ENCODE data around the gene NBPF8.
"Not testable (repeated sequence)": the region's sequence is repeated elsewhere in the genome, so short reads cannot be mapped to it uniquely, and the experiment has no call there.

NBPF8 gene

DNA sequence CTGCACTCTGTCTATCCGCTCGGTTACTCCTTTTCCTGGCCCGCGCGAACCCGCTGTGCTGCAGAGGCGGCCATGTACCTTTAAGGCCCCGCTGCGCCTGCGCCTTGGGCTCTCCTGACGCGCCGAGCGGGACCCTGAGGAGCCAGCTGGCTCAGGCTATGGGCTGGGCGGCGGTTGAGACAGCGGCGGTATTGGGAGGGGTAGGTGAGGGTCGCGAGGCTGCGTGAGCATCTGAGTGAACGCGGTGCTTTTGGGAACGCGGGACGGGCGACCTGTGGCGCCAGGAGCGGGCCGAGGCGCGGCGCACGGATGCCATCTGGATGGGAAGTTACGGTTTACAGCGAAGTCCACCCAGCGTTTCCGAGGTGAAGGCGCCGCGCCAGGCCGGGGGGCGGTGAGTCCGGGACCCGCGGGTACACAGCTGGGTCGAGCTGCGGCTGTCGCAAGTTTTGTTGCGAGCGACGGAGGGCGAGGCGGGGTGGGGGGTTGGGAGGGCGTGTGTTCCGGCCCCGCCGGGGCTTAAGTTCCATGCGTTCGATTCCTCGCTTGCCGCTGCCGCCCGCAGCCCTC lies at the start of gene NBPF8:
TSS of gene NBPF8 (plus strand) at position 125 of the 570 bp plus-strand sequence. CDS start 21,488 bp downstream, outside the sequence.
- H3K4me3 ChIP-seq (ENCODE audit: low read depth, low read length), result peak within 1 kb of the TSS; percentile 63
- DNase-seq (ENCODE audit: low read depth), result peak; percentile 73

DNA sequence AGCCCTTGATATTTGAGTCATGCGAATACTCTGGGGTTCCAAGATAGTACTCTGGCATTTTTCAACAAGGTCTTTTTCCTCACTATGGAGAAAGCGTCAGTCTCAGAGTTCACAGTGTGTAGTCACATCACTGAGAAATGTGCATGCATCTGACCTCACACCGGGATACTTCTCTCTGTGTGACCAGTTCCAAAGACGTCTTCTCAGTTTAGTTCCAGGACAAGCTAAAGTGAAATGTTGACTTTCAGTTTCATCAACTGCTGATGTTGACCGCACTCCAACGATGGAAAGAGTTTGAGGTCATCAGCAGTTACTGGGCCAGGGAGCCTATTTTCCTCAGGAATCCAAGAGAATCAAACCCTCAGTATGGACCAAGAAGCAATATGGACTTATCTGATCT lies 47.1 kb upstream of the NBPF8 start:
- not testable (repeated sequence) for DNase-seq (ENCODE audit: low read depth); H3K4me3 ChIP-seq (ENCODE audit: low read depth, low read length)

DNA sequence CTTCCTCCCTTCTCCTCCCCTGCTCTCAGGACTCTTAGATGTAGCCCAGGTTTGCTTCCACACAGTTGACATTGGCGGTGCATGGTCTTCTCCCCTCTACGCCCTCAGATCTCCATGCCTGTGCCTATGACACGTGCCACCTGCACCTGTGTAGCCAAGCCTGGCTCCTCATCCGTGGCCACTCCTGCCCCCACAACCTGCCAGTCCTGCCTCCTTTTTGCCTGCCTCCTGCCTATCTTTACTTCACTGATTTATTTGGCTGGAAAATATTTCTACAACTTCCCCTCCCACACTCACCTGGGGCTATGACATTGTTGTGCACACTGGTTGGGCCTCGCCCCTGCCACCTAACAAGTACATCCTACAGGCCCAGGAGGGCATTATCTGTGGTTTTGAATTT lies 28.2 kb upstream of the NBPF8 start:
- not testable (repeated sequence) for H3K4me3 ChIP-seq (ENCODE audit: low read depth, low read length); DNase-seq (ENCODE audit: low read depth)

DNA sequence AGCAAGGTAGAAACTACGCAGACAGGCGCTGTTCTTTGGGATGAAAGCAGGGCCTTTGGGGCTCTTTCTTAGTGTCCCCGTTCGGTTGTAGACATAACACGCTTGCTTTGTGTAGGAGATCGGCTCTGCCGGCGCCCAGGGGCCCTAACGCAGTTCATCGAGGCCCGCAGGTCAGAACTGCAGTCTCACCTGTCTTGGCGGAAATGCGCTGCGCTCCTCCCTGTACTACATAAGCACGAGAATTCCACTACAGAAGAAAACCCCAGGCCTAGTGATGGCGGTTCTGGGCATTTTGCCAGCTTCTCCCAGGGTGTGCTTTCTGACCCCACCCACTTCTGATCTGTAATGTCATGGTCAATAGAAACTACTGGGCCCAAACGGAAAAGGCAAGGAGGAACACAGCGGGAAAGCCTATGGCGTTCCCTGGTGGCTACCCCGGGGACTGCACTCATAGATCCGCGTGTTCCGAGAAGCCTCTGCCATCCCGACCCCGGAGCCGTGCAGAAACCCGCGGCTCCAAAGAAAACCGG lies 26.2 kb upstream of the NBPF8 start:
- DNase-seq (ENCODE audit: low read depth), result peak; percentile 4
- TF ChIP-seq, protein P1, sequence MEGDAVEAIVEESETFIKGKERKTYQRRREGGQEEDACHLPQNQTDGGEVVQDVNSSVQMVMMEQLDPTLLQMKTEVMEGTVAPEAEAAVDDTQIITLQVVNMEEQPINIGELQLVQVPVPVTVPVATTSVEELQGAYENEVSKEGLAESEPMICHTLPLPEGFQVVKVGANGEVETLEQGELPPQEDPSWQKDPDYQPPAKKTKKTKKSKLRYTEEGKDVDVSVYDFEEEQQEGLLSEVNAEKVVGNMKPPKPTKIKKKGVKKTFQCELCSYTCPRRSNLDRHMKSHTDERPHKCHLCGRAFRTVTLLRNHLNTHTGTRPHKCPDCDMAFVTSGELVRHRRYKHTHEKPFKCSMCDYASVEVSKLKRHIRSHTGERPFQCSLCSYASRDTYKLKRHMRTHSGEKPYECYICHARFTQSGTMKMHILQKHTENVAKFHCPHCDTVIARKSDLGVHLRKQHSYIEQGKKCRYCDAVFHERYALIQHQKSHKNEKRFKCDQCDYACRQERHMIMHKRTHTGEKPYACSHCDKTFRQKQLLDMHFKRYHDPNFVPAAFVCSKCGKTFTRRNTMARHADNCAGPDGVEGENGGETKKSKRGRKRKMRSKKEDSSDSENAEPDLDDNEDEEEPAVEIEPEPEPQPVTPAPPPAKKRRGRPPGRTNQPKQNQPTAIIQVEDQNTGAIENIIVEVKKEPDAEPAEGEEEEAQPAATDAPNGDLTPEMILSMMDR (IDR thresholded peaks at IDR 0.05; ENCODE audit: insufficient read depth, low read depth, low read length, missing control alignments), result peak; percentile 6
- H3K4me3 ChIP-seq (ENCODE audit: low read depth, low read length), result not testable (repeated sequence)

DNA sequence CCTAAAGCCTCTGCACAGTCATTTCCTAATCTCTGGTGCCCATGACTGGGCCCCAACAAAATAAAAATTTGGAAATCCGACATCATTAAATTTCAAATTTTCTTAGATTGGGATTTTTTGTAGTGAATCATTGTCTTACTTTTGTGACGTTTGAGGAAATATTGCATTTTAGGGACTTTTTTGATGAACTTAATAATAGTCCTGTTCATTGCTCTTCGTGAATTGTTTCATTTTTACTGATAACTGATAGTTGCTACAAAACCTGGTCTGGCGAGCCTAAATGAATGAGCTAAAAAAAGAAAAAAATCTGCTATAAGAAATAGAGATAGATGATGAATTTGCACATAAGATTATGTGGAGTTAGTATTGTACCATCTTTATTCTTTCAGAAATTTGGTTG lies 23.5 kb upstream of the NBPF8 start:
- not testable (repeated sequence) for H3K4me3 ChIP-seq (ENCODE audit: low read depth, low read length)

GRCh38 chr1:120393316-120394232 lies 21.3 kb upstream of the NBPF8 start:
- H3K4me3 ChIP-seq (ENCODE audit: low read depth, low read length); DNase-seq (ENCODE audit: low read depth): not testable (repeated sequence)

More for the DNA sequence above, 23.5 kb upstream of the NBPF8 start:
- not testable (repeated sequence) for DNase-seq (ENCODE audit: low read depth)

GRCh38 chr1:120405348-120405747 lies 9.5 kb upstream of the NBPF8 start:
- H3K4me3 ChIP-seq (ENCODE audit: low read depth, low read length); DNase-seq (ENCODE audit: low read depth): not testable (repeated sequence)

DNA sequence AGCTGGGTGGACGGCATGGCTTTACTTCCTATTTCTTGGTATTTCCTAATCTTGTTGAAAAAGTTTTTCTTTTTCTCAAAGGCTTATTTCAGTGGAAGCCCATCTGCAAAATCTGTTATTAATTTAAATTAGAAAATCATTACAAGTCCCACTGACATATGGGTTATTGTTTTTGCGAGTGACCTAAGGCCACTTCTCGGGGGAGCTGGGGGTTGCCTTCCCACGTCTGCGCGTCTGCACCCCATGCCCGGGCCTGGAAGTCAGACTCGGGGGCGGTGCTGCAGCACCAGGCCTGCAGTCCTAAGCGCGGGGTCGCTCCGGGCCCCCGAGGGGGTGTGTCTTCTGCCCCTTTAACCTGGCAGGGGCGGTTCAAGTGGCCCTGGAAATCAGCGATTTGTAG lies 384 bp upstream of the NBPF8 start:
- not testable (repeated sequence) for DNase-seq (ENCODE audit: low read depth); H3K4me3 ChIP-seq (ENCODE audit: low read depth, low read length)

DNA sequence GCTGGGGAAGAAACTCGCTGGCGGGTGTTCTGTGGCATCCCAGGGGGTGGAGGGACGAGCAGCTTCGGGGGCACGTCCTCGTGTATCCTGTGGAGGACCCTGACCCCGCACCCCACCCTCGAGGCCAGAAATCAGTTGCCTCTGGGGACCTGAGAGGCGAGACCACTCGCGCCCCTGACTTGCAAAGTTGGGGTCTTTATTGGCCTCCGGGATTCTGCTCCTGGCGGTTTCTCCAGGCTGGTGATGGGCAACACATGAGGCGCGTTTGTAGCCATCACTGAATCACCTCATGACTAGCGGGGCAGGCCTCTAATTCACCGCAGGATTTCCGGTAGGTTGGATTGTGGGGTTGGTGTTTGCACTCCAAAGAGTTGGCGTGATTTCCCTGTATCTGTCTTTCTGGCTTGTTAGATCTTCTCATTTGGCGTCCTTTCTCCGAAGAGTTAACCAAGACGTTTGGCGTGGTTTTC lies 692 bp downstream of the NBPF8 start:
- peak overlapping the region; percentile 63 for H3K4me3 ChIP-seq (ENCODE audit: low read depth, low read length)
- peak; percentile 27 for DNase-seq (ENCODE audit: low read depth)

DNA sequence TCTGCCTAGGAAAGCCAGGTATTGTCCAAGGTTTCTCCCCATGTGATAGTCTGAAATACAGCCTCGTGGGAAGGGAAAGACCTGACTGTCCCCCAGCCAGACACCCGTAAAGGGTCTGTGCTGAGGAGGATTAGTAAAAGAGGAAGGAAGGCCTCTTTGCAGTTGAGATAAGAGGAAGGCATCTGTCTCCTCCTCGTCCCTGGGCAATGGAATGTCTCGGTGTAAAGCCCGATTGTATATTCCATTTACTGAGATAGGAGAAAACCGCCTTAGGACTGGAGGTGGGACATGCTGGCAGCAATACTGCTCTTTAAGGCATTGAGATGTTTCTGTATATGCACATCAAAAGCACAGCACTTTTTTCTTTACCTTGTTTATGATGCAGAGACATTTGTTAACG lies 10.2 kb downstream of the NBPF8 start:
- not testable (repeated sequence) for H3K4me3 ChIP-seq (ENCODE audit: low read depth, low read length); DNase-seq (ENCODE audit: low read depth)

DNA sequence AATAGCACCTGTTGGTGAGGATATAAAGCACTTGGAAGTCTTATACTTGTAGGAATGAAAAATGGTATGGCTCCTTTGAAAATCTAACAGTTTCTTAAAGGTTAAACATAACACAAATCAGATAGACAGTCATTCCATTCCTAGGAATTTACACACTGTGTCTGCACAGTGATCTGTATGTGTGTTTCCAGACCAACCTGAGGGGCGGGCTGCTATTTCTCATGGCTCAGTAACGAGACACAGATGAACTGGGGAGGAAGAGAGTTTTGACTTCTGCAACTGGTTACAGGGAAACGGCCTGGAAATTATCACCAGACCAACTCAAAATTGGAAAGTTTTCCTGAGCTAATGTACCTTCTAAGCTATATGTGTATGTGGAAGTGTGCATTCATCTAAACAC lies 16.8 kb downstream of the NBPF8 start:
- H3K4me3 ChIP-seq (ENCODE audit: low read depth, low read length); DNase-seq (ENCODE audit: low read depth): not testable (repeated sequence)

DNA sequence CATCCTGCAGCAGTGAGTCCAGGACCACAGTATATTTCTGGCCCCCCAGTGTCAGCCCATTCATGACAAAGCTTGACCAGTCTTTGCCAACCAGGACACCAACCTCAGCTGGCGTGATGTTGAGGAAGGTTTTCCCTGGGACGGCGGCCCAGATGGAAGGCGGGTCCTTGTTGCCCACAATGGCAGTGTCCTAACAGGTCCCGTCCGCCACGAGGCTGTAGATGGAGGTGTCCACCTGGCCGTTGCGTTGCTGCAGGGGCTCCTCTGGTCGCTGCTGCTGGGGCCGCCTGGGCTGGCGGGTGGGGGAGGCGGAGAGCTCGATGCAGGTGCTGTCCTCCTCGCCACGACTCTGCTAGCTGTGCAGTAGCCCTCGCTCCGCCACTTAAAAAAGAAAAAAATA lies 19.0 kb downstream of the NBPF8 start:
- H3K4me3 ChIP-seq (ENCODE audit: low read depth, low read length); DNase-seq (ENCODE audit: low read depth): not testable (repeated sequence)

DNA sequence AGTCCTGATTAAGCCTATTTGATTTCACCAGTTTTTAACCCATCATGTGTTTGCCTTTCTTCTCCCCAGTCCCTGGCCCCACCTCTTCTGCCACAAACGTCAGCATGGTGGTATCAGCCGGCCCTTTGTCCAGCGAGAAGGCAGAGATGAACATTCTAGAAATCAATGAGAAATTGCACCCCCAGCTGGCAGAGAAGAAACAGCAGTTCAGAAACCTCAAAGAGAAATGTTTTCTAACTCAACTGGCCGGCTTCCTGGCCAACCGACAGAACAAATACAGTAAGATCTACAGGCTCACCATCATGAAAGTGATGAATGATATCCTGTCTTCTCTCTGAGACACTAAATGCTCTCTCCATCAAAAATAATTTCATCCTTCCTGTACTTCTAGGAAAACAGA lies 34.3 kb downstream of the NBPF8 start:
- not testable (repeated sequence) for H3K4me3 ChIP-seq (ENCODE audit: low read depth, low read length); DNase-seq (ENCODE audit: low read depth)

Data from GM12865 (cell line).